HG02938 (cell line): ENCODE results near the gene PCDHA7.
"Not testable (repeated sequence)": the region's sequence is repeated elsewhere in the genome, so short reads cannot be mapped to it uniquely, and the experiment has no call there.

Source experiments
- ATAC-seq: cut with Tn5 transposase; IDR thresholded peaks from one replicate; pipeline ENCODE4 v1.9.1; 2021; ENCODE audit warnings: mild to moderate bottlenecking, moderate library complexity; ENCODE audit not compliant: unreplicated experiment

PCDHA7 gene, protein sequence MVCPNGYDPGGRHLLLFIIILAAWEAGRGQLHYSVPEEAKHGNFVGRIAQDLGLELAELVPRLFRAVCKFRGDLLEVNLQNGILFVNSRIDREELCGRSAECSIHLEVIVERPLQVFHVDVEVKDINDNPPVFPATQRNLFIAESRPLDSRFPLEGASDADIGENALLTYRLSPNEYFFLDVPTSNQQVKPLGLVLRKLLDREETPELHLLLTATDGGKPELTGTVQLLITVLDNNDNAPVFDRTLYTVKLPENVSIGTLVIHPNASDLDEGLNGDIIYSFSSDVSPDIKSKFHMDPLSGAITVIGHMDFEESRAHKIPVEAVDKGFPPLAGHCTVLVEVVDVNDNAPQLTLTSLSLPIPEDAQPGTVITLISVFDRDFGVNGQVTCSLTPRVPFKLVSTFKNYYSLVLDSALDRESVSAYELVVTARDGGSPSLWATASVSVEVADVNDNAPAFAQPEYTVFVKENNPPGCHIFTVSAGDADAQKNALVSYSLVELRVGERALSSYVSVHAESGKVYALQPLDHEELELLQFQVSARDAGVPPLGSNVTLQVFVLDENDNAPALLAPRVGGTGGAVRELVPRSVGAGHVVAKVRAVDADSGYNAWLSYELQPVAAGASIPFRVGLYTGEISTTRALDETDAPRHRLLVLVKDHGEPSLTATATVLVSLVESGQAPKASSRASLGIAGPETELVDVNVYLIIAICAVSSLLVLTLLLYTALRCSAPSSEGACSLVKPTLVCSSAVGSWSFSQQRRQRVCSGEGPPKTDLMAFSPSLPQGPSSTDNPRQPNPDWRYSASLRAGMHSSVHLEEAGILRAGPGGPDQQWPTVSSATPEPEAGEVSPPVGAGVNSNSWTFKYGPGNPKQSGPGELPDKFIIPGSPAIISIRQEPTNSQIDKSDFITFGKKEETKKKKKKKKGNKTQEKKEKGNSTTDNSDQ

GRCh38 chr5:140833993-140834392 lies at the start of gene PCDHA7:
TSS of gene PCDHA7 (plus strand) at chr5:140834269. CDS start at chr5:140834384, 115 bp downstream.
- ATAC-seq, result no peak

DNA sequence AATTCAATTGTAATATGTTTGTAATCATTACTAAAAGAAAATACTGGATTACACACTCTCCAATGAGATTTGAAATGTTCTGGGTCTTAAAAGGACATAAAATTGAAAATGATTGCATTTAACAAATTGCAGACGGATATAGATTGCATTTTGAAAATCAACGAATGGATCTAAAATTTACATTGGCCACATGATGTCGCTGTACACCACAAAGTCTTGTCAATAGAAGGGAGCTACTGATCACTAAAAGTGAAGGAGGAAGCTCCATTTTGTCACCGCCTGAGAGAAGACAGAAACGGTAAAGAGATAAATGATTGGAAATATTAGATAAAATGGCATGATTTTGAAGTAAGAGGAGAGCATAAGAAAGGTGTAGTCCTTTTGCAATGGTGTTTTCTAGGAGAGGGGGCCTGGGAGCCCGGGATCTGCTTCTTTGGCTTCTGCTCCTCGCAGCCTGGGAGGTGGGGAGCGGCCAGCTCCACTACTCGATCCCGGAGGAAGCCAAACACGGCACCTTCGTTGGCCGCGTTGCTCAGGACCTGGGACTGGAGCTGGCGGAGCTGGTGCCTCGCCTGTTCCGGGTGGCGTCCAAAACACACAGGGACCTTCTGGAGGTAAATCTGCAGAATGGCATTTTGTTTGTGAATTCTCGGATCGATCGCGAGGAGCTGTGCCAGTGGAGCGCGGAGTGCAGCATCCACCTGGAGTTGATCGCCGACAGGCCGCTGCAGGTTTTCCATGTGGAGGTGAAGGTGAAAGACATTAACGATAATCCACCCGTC lies 48.0 kb upstream of the PCDHA7 start, which contains the start of gene PCDHA1:
Gene PCDHA1 (plus strand): TSS at position 236 of the 782 bp plus-strand sequence.
- no peak for ATAC-seq

GRCh38 chr5:140787422-140787821 lies 46.6 kb upstream of the PCDHA7 start:
- not testable (repeated sequence) for ATAC-seq

- not testable (repeated sequence) for ATAC-seq
These were observed 46.1 kb upstream of the PCDHA7 start for GRCh38 chr5:140787849-140788504.

GRCh38 chr5:140791089-140791488 lies 43.0 kb upstream of the PCDHA7 start:
- ATAC-seq, result no peak

DNA sequence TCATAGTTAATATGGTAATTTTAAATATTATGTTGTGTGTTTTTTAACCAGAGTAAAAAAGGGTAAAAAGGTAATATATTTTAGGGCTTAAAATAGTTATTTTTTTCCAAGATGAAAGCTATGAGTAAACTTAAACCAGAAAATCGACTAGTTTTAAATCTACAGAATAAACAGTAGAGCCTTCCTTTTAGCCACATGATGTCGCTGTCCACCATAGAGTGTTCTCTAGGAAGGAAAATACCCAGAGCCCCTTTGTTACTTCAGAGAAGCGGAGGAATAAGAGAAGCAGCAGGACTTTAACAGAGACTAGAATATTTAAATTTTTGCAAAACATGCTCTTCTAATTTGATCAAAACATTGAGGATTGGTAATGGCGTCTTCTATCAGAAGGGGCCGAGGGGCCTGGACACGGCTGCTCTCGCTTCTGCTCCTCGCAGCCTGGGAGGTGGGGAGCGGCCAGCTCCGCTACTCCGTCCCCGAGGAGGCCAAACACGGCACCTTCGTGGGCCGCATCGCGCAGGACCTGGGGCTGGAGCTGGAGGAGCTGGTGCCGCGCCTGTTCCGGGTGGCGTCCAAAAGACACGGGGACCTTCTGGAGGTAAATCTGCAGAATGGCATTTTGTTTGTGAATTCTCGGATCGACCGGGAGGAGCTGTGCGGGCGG lies 39.3 kb upstream of the PCDHA7 start, which contains the start of gene PCDHA2:
Gene PCDHA2 (plus strand): TSS at position 258 of the 664 bp plus-strand sequence.
- no peak for ATAC-seq

- ATAC-seq, result no peak
These were observed 38.8 kb upstream of the PCDHA7 start for GRCh38 chr5:140795259-140795641.

- not testable (repeated sequence) for ATAC-seq
These were observed 37.9 kb upstream of the PCDHA7 start for GRCh38 chr5:140796072-140796717.

DNA sequence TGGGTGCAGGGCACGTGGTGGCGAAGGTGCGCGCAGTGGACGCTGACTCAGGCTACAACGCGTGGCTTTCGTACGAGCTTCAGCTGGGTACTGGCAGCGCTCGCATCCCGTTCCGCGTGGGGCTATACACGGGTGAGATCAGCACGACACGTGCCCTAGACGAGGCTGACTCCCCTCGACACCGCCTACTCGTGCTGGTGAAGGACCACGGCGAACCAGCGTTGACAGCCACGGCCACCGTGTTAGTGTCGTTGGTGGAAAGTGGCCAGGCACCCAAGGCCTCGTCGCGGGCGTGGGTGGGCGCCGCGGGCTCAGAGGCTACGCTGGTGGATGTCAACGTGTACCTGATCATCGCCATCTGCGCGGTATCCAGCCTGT lies 37.4 kb upstream of the PCDHA7 start:
- ATAC-seq, result no peak

DNA sequence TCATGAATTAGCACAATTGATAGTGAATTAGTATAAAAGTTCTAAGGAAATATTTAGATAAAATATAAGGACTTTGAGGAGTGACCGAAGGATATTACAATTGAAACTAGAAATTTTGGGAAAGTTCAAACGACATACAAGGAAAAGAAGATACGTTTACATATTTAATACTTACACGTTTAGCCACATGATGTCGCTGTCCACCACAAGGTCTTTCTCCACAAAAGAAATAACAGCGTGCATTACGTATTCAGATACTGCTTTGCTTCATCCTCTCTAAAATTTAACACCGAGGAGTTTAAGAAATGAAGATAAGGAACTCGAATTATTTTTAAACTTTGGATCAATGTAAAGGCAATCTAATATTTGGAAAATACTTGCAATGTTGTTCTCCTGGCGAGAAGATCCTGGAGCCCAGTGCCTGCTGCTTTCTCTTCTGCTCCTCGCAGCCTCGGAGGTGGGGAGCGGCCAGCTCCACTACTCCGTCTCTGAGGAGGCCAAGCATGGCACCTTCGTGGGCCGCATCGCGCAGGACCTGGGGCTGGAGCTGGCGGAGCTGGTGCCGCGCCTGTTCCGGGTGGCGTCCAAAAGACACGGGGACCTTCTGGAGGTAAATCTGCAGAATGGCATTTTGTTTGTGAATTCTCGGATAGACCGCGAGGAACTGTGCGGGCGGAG lies 33.1 kb upstream of the PCDHA7 start, which contains the start of gene PCDHA3:
Gene PCDHA3 (plus strand): TSS at position 242 of the 678 bp plus-strand sequence.
- no peak for ATAC-seq

DNA sequence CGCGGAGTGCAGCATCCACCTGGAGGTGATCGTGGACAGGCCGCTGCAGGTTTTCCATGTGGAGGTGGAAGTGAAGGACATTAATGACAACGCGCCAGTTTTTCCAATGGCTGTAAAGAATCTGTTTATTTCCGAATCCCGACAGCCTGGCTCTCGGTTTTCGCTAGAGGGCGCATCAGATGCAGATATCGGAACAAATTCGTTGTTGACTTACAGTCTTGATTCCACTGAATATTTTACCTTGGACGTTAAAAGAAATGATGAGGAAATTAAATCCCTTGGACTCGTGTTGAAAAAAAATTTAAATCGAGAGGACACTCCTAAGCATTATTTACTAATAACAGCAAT lies 32.6 kb upstream of the PCDHA7 start:
- no peak for ATAC-seq

- not testable (repeated sequence) for ATAC-seq
These were observed 31.7 kb upstream of the PCDHA7 start for GRCh38 chr5:140802381-140802780.

DNA sequence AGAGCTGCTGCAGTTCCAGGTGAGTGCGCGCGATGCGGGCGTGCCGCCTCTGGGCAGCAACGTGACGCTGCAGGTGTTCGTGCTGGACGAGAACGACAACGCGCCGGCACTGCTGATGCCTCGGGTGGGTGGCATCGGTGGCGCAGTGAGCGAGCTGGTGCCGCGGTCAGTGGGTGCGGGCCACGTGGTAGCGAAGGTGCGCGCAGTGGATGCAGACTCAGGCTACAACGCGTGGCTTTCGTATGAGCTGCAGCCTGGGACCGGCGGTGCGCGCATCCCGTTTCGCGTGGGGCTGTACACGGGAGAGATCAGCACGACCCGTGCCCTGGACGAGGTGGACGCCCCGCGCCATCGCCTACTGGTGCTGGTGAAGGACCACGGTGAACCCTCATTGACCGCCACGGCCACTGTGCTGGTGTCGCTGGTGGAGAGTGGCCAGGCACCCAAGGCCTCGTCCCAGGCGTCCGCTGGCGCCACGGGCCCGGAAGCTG lies 31.2 kb upstream of the PCDHA7 start:
- no peak for ATAC-seq

DNA sequence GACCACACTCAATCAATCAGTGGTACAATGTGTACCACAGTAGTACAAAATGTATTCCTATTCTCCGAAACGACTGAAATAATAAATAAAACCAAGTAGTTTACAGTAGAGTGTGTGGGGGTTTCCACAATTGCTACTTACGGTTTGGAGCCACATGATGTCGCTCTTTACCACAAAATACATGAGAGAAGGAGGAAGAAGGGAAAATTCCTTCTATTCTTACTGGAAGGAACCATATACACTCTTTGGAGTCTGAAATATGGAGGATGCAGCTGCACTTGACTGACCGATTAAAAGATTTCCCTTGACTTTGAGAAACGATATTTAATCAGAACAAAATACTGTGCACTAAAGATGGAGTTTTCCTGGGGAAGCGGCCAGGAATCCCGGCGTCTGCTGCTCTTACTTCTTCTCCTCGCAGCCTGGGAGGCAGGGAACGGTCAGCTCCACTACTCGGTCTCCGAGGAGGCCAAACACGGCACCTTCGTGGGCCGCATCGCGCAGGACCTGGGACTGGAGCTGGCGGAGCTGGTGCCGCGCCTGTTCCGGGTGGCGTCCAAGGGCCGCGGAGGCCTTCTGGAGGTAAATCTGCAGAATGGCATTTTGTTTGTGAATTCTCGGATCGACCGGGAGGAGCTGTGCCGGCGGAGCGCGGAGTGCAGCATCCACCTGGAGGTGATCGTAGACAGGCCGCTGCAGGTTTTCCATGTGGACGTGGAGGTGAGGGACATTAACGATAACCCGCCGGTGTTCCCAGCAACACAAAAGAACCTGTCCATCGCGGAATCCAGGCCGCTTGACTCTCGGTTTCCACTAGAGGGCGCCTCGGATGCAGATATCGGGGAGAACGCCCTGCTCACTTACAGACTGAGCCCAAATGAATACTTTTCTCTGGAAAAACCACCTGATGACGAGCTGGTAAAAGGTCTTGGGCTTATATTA lies 27.0 kb upstream of the PCDHA7 start, which contains the start of gene PCDHA4:
Gene PCDHA4 (plus strand): TSS at position 235 of the 942 bp plus-strand sequence.
- ATAC-seq, result no peak

DNA sequence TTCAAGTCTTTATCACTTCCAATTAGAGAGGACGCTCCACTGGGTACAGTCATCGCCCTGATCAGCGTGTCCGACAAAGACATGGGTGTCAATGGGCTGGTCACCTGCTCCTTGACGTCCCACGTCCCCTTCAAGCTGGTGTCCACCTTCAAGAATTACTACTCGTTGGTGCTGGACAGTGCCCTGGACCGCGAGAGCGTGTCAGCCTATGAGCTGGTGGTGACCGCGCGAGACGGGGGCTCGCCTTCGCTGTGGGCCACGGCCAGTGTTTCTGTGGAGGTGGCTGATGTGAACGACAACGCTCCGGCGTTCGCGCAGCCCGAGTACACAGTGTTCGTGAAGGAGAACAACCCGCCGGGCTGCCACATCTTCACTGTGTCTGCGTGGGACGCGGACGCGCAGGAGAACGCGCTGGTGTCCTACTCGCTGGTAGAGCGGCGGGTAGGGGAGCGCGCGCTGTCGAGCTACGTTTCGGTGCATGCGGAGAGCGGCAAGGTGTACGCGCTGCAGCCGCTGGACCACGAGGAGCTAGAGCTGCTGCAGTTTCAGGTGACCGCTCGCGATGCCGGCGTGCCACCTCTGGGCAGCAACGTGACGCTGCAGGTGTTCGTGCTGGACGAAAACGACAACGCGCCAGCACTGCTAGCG lies 25.7 kb upstream of the PCDHA7 start:
- ATAC-seq, result not testable (repeated sequence)

DNA sequence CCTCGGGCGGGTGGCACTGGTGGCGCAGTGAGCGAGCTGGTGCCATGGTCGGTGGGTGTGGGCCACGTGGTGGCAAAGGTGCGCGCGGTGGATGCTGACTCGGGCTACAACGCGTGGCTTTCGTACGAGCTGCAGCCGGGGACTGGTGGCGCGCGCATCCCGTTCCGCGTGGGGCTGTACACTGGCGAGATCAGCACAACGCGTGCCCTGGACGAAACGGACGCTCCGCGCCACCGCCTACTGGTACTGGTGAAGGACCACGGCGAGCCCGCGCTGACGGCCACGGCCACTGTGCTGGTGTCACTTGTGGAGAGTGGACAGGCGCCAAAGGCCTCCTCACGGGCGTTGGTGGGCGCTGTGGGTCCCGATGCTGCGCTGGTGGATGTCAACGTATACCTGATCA lies 25.2 kb upstream of the PCDHA7 start:
- no peak for ATAC-seq
